HG02973 (cell line): Measurements from ENCODE around the gene LSM10.
A peak's percentile ranks its signal among the peaks of the same experiment; 100 is the strongest.

Experiments used
- ATAC-seq: cut with Tn5 transposase; IDR thresholded peaks from one replicate; pipeline ENCODE4 v1.9.1; 2021; ENCODE audit warnings: moderate library complexity; ENCODE audit not compliant: unreplicated experiment

The LSM10 gene

DNA sequence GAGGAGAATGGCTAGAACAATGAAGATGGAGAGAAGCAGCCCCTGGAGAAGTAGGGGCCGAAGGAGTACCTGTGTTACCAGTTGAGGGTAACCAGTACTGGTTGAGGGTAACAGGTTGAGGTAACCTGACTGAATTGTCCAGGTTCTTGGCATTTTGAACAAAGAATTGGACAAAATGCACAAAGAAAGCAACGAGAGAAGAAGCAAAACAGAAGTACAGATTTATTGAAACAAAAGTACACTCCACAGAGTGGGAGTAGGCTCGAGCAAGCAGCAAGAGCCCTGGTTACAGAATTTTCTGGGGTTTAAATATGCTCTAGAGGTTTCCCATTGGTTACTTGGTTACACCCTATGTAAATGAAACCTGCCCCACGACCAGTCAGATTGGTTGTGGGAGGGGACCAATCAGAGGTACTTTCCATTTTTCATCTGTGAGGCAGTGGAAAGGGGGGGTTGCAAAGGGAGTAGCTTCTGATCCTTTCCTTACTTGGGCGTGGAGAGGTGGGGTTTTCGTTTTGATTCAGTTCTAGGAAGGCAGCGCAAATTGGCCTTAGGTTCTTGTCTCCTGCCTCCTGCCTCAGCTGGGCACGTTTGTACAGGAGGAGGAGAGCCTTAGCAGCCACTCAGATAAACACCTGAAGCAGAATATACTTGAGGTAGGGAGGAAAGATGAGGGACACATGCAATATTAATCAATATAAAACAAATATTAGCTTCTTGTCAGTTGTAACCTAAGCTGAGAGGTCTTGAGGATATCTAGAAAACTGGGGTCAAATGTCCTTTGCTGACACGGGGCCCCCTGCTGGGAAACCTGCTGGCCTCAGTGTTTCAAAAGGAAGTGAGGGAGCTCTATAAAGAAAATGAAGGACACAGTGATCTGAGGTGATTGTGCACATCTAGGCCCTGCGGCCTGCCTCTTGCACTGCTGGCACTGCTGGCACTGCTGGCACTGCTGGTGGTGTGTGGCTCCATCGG is 14.3 kb upstream of the LSM10 start:
- ATAC-seq = no peak

DNA sequence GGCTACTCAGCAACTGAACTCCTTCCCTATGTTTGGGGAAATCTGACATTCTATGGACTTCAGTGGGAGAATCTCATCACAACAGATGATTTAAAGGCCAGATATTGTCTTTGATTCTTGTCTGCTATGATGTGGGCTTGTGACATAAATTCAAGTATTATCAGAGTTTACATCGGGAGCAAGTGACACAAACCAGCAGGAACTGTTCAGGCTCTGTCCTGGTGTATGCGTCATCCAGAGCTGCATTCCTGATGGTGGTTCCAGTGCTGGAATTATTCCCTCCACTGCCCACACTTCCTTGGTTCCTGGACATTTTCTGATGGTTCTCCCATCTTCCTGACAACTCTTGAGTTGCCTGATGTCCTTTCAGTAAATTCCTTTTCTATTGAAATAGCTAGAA is 10.8 kb upstream of the LSM10 start:
- ATAC-seq = no peak

- ATAC-seq = no peak
These were observed 8.7 kb upstream of the LSM10 start for GRCh38 chr1:36406440-36406839.

DNA sequence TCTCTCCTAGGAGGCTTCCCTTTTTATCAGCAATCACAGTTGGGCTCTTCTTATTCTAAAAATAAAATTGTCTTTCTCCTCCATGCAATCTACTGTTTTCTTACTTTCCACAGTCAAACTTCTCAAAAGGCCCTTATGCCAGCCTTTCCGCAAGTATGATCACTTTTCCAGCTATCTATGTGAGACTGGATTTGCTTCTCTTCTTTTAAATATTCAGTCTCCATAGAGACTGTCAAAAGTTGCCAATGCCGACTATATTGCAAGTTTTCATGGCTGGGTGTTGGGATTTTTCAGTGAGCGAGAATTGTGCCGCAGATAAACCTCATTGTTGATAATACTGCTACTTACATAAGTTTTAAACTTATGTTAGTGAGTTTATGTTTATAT is 4.8 kb upstream of the LSM10 start:
- no peak for ATAC-seq

DNA sequence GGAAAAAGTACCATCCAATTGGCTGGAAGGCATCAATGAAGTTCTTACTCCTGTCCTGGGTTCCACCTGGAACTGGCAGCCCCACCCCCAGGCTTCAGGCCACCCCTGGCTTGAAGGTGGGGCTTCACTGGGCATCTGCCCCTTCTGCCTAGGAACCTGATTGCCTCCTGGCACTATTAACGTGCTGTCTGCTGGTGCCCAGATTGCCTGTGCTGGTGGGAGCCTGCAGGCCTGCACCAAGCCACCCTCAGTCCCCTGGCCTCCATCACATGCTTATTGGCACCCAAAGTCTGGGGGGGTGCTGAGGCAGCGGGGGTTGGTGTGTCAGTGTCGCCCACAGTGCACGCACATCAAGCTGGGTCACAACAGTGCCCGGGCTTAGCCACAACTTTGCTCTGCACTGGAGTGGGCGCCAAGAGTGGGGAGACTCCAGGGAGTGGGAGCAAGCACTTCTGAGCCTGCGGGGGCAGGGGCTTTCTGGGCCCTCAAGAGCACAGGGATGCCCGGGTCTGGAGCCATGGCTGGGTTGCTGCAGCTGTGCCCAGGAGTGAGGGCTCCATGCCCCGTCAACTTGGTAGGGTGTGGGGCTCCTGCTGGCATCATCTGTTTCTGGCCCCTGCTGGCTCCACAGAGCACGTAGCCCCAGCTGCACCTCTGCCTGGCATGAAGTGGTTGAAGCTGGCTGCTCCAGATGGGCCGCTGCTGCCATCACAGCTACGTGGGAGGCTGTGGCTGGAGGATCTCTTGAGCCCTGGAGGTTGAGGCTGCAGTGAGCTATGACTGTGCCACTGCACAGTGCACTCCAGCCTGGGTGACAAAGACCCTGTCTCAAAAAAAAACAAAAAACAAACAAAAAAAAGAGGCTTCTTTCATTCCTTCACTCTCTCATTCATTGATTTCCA is 4.1 kb upstream of the LSM10 start:
- no peak for ATAC-seq

GRCh38 chr1:36400825-36401601 is 3.3 kb upstream of the LSM10 start:
- no peak for ATAC-seq

DNA sequence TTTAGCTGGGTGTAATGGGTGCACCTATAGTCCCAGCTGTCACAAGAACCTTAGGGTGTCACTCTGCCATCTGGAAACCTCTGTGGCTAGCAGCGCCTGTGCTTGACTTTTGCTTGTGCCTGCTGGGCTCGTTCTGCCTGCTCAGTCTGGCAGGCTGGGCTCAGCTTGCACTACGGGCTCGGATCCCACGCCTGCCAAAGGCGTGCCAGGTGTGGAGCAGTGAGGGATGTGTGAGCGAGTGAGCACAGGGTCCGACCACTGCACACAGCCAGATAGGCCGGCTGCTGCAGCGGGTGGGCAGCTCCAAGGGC is 2.8 kb upstream of the LSM10 start:
- ATAC-seq = no peak

DNA sequence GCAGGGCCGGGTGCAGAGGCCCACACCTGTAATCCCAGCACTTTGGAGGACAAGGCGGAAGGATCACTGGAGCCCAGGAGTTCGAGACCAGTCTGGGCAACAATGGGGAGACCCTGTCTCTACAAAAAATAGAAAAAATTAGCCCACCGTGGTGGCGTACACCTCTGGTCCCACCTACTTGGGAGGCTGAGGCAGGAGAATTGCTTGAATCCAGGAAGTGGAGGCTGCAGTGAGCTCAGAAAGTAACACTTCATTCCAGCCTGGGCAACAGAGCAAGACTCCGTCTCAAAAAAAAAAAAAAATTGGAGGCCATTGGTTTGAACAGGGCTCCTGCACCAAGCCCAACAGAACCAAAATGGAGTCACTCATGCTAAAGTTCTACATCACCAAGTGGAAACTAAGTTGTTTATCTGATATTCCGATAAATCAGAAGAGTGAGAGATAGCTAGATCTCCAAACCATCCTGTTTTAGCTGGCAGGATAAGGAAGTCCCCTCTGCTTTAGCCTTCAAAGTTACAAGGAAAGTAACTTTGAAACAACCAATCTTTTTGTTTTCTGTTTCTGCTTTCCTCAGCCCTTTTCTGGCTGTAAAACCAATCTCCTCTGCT is 766 bp upstream of the LSM10 start:
- ATAC-seq = no peak

GRCh38 chr1:36397083-36397377 is 678 bp downstream of the LSM10 start:
- ATAC-seq = peak; percentile 16

GRCh38 chr1:36396359-36396758 is 1.3 kb downstream of the LSM10 start:
- ATAC-seq = no peak

- ATAC-seq = no peak
These were observed 4.0 kb downstream of the LSM10 start for GRCh38 chr1:36393686-36394085.

- ATAC-seq = no peak
These were observed 4.9 kb downstream of the LSM10 start for GRCh38 chr1:36392836-36393235.

DNA sequence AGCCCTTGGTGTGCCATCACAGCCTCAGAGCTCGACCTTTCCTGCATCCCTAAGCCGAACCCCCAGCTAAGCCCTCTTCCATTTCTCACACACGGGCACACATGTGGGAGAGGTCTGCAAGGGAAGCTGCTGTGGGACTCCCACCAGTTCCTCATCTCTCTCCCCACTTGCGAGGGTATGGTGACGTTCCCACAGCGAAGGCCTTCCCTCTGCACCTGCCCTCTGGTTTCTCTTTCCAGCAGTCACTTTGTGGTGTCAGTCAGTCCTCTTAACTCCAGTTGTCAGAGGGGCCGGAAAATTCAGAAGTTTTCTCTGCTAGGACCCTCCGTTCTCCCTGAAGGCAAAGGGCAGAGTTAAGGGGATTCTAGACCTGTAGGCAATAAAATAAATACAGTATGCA is 6.4 kb downstream of the LSM10 start:
- ATAC-seq = no peak

- no peak for ATAC-seq
These were observed 7.3 kb downstream of the LSM10 start for GRCh38 chr1:36390411-36390810.

- no peak for ATAC-seq
These were observed 7.7 kb downstream of the LSM10 start for GRCh38 chr1:36389999-36390398.

- ATAC-seq = no peak
These were observed 8.4 kb downstream of the LSM10 start for GRCh38 chr1:36389261-36389660.

GRCh38 chr1:36387141-36387949 is 10.4 kb downstream of the LSM10 start:
- ATAC-seq = no peak

DNA sequence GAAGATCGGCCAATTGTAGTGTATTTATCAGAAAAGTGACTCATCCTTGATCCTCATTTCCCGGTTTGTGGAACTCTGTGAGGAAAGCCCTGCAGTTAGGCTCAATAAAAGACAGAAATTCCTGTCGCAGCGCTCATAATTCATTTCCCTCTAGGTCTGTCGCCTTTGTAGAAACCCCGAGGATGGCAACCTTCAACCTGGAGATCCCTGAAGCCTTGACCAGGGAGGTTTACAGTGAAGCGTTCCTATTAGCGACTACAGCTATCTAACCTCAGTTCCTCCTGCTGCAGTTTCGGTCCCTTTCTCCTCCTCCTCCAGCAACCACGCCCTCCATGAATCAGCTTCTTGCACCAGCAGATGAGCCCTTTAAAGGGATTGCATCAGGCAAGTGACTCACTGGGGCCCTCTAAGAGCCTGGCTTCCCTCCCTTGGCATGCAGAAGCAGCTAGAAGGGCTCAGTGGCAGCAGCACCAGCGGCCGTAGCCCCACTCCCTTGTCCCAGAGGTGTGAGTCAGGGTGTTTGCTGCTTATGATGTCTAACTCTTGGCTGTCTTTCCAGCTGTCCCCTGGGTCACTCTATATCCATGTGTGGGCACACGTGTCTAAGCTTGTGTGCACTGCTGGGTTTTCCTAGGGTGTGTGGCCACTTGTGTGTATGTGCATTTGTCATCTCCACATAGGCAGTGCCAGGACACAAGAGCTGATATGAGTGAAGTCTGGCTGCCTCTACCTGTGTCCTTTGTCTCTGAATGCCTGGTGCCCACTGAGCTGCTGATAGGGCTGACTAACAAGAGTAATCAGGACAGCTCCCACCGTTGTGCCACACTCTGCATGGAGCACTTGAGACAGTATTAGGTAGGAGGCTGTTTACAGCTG is 11.2 kb downstream of the LSM10 start:
- peak; percentile 32 for ATAC-seq
